ENCODE data around the gene DECR2. TPM values are rescaled to one million over a fixed set of nuclear protein-coding genes. Genes with fewer than 3 reads are reported as not detected.
A peak's percentile ranks its signal among the peaks of the same experiment; 100 is the strongest.

The DECR2 gene
- total and polyA plus RNA-seq, 9 of the 15 experiments (the other 6 are each of a cell fraction or from before 2014, with no cell fraction given), result 1.0 to 31.9 (median 10.3) TPM

GRCh38 chr16:381789-382717 is 19.6 kb upstream of the DECR2 start, which contains the start of gene PGAP6 (continued):
- TF ChIP-seq POU5F1 (IDR thresholded peaks at IDR 0.05; ENCODE audit: borderline replicate concordance, low read depth, low read length, partially characterized antibody) (no peak), CTCF (IDR thresholded peaks at IDR 0.05 in 2 of 3, conservative IDR thresholded peaks at IDR 0.05 in 1 of 3; ENCODE audit: insufficient read depth in 2 of 3, low read depth in 1 of 3, low read length in 3 of 3) (no peak), ZBTB7A (IDR thresholded peaks at IDR 0.05; ENCODE audit: borderline replicate concordance, control insufficient read depth, low read depth, low read length) (peak; percentile 62; the same call in 1 of the 2 replicates), NR2C2 (CRISPR knock-in tag; IDR thresholded peaks at IDR 0.05) (no peak), NR2C2 (tag; IDR thresholded peaks at IDR 0.05) (peak; percentile 48; the same call in 1 of the 2 replicates), ZNF766 (CRISPR knock-in tag; conservative IDR thresholded peaks at IDR 0.05) (no peak), PHF8 (IDR thresholded peaks at IDR 0.05; ENCODE audit: borderline replicate concordance, low read length) (peak; percentile 79; the same call in 1 of the 2 replicates), ZSCAN29 (IDR thresholded peaks at IDR 0.05) (no peak), CSDE1 (IDR thresholded peaks at IDR 0.05) (no peak), ZNF280A (IDR thresholded peaks at IDR 0.05; ENCODE audit: low read depth, partially characterized antibody) (no peak), CEBPG (CRISPR knock-in tag; IDR thresholded peaks at IDR 0.05) (no peak), CEBPG (tag; conservative IDR thresholded peaks at IDR 0.05 in 1 of 2, IDR thresholded peaks at IDR 0.05 in 1 of 2) (no peak), MYNN (IDR thresholded peaks at IDR 0.05) (no peak), MYNN (CRISPR knock-in tag; IDR thresholded peaks at IDR 0.05) (no peak), KHSRP (IDR thresholded peaks at IDR 0.05) (no peak), SRF (CRISPR knock-in tag; IDR thresholded peaks at IDR 0.05) (no peak), HLTF (IDR thresholded peaks at IDR 0.05) (no peak), HMGXB4 (CRISPR knock-in tag; IDR thresholded peaks at IDR 0.05) (no peak), ZEB2 (IDR thresholded peaks at IDR 0.05) (no peak), FOXO4 (CRISPR knock-in tag; IDR thresholded peaks at IDR 0.05) (no peak), NR2C1 (IDR thresholded peaks at IDR 0.05) (no peak), NR2C1 (tag; IDR thresholded peaks at IDR 0.05) (no peak)

All from K562 (cell line).